ENCODE measurements around the gene NDUFA11.

- TF ChIP-seq EZH2phosphoT487 (IDR thresholded peaks at IDR 0.05; ENCODE audit: borderline replicate concordance) (no peak), CTCF (conservative IDR thresholded peaks at IDR 0.05; ENCODE audit: low read length) (no peak)
Measured at GRCh38 chr19:5914946-5915781, 11.6 kb upstream of the NDUFA11 start.

Data from Loucy (cell line).